ENCODE results near the gene SPG21. TPM values are rescaled to one million over a fixed set of nuclear protein-coding genes. Genes with fewer than 3 reads are reported as not detected.
"Not testable (repeated sequence)": the region's sequence is repeated elsewhere in the genome, so short reads cannot be mapped to it uniquely, and the experiment has no call there.

SPG21 gene
- total RNA-seq, 2 donors from 2014 or later, result 52.2 to 57.9 TPM

DNA sequence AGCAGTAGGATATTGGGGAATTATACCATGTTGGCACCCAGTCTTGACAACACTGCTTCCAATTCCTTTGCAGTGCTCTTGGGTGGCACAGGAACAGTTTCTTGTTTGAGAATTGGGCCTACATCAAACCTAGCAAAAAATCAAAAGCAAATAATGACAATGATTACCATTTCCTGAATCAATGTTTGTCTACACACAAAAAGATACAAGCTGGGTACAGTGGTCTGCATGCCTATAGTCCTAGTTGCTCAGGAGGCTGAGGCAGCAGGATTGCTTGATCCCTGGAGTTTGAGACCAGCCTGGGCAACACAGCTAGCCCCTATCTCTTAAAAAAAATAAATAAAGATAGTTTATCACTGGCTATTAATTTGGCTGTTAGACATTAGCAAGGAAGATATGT lies 31.8 kb upstream of the SPG21 start:
- Mint-ChIP-seq H3K27me3 (ENCODE audit: low read depth) (no peaks in the 10 kb centered on the region), H3K4me1 (ENCODE audit: low read depth) (no peaks in the 10 kb centered on the region), H3K36me3 (ENCODE audit: insufficient read depth in 2 of 2) (peaks cover 6 to 12% of the 10 kb centered on the region in 2 donors), H3K4me3 (no peak overlapping the region), H3K9me3 (no peaks in the 10 kb centered on the region), H3K27ac (no peak overlapping the region)
- no peak for ATAC-seq (replicated peaks in 1 of 2)
- no peak for DNase-seq

DNA sequence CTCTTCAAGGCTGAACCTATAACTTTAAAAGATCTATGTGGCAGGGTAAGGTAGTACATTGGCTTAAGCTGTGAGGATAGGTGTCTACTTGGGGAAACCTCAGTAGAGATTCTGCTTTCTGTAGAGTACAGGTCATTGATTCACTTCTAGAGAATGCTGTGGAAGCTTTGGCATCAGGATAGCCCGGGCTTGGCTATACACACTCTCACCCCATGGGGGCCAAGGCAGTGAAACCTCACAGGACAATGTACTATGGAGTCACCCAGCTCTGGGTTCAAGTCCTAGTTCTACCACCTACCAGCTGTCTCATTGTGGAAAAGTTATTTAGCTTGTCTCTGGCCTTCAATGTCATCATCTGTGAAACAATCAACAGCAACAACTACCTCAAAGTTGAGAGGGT lies 30.7 kb upstream of the SPG21 start:
- Mint-ChIP-seq H3K36me3 (ENCODE audit: insufficient read depth in 2 of 2) (peaks cover 6 to 16% of the 10 kb centered on the region in 2 donors), H3K4me1 (ENCODE audit: low read depth) (no peaks in the 10 kb centered on the region), H3K27ac (no peak overlapping the region)

DNA sequence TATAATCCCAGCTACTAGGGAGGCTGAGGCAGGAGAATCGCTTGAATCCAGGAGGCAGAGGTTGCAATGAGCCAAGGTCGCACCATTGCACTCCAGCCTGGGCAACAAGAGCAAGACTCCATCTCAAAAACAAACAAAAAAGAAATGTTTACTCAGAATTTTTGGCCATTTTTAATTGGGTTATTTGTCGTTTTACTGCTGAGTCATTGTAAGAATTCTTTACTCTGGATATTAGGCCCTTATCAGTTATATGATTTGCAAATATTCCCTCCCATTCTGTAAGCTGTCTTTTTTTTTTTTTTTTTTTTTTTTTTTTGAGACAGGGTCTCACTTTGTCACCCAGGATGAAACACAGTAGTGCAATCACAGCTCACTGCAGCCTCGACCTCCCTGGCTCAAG lies 21.5 kb upstream of the SPG21 start:
- not testable (repeated sequence) for H3K9me3 Mint-ChIP-seq; H3K4me3 Mint-ChIP-seq; ATAC-seq (replicated peaks in 1 of 2); H3K4me1 Mint-ChIP-seq (ENCODE audit: low read depth); DNase-seq; H3K27me3 Mint-ChIP-seq (ENCODE audit: low read depth); H3K27ac Mint-ChIP-seq
- peaks cover 7 to 31% of the 10 kb centered on the region in 2 donors for H3K36me3 Mint-ChIP-seq (ENCODE audit: insufficient read depth in 2 of 2)

More for the DNA sequence above, 30.7 kb upstream of the SPG21 start:
- no peak for DNase-seq
- Mint-ChIP-seq H3K27me3 (ENCODE audit: low read depth) (no peaks in the 10 kb centered on the region), H3K4me3 (no peak overlapping the region), H3K9me3 (no peaks in the 10 kb centered on the region)
- no peak for ATAC-seq (replicated peaks in 1 of 2)

DNA sequence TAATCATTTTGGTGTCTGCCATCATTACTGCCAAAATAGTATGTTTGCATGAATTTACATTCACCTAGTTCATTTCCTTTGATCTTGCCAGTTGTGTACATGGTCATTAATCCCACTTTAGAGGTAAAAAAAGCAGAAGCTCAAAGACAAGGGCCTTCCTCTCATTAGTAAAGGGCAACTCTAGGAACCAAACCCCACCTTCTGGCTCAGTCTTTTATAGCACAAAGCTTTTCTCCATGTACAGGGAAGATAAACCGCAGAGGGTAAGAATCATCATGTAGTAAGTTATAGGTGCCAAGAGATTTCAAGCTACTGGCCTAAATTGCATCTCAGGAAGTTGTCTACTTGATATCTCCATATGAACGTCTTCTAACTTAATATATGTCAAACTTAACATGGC lies 19.3 kb upstream of the SPG21 start:
- H3K27ac Mint-ChIP-seq, result peak overlapping the region; percentile 38
- H3K9me3 Mint-ChIP-seq, result peaks cover 0 to 4% of the 10 kb centered on the region in 2 donors
- ATAC-seq (replicated peaks in 1 of 2) (no peak), DNase-seq (no peak)
- H3K27me3 Mint-ChIP-seq (ENCODE audit: low read depth), result no peaks in the 10 kb centered on the region
- H3K4me1 Mint-ChIP-seq (ENCODE audit: low read depth), result no peaks in the 10 kb centered on the region
- H3K36me3 Mint-ChIP-seq (ENCODE audit: insufficient read depth in 2 of 2), result peaks cover 6 to 17% of the 10 kb centered on the region in 2 donors
- no peak overlapping the region for H3K4me3 Mint-ChIP-seq

DNA sequence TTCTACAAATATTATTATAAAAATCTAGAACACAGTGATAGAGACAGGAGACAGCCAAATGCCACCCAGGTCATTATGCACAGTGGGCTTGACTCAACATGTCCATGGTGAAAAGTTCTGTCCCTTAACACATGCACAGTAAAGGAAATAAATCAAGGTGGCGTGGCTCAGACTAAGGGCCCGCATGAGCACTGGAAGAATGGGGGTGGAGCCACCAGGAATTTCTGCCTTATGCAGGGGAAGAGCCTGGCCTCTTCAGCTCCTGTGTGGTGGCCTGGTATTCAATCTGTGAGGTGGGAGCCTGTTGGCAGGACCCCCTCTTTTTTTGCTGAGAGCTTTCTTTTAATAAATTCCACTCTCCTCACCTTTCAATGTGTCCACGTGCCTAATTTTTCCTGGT lies 17.2 kb upstream of the SPG21 start:
- peaks cover 1 to 5% of the 10 kb centered on the region in 2 donors for H3K36me3 Mint-ChIP-seq (ENCODE audit: insufficient read depth in 2 of 2)
- ATAC-seq (replicated peaks in 1 of 2) (no peak), DNase-seq (no peak)
- no peaks in the 10 kb centered on the region for H3K27me3 Mint-ChIP-seq (ENCODE audit: low read depth)
- no peak overlapping the region for H3K27ac Mint-ChIP-seq
- no peak overlapping the region for H3K4me3 Mint-ChIP-seq
- H3K4me1 Mint-ChIP-seq (ENCODE audit: low read depth), result no peaks in the 10 kb centered on the region
- no peaks in the 10 kb centered on the region for H3K9me3 Mint-ChIP-seq

DNA sequence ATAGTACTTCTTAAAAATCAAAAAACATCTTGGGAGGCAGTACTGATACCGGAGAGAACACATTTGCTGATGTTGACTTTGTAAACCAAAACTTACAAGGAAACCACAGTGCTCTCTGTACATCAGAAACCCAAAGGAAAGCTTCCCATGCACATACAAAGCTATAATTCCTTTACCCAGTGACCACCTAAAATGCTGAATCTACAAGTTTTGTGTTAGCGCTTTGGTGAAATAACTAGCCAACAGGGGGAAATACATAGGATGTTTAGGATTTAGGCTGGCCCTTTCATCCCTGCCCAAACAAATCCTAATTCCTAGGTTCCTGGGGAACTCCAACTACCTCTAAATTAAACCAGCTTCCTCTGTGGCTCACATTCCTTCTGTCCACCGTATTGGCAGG lies 15.3 kb upstream of the SPG21 start:
- H3K36me3 Mint-ChIP-seq (ENCODE audit: insufficient read depth in 2 of 2), result peaks cover 1 to 2% of the 10 kb centered on the region in 2 donors
- no peaks in the 10 kb centered on the region for H3K27me3 Mint-ChIP-seq (ENCODE audit: low read depth)
- no peaks in the 10 kb centered on the region for H3K9me3 Mint-ChIP-seq
- no peak overlapping the region for H3K4me3 Mint-ChIP-seq
- DNase-seq (no peak), ATAC-seq (replicated peaks in 1 of 2) (no peak)
- H3K27ac Mint-ChIP-seq, result no peak overlapping the region
- H3K4me1 Mint-ChIP-seq (ENCODE audit: low read depth), result no peaks in the 10 kb centered on the region

DNA sequence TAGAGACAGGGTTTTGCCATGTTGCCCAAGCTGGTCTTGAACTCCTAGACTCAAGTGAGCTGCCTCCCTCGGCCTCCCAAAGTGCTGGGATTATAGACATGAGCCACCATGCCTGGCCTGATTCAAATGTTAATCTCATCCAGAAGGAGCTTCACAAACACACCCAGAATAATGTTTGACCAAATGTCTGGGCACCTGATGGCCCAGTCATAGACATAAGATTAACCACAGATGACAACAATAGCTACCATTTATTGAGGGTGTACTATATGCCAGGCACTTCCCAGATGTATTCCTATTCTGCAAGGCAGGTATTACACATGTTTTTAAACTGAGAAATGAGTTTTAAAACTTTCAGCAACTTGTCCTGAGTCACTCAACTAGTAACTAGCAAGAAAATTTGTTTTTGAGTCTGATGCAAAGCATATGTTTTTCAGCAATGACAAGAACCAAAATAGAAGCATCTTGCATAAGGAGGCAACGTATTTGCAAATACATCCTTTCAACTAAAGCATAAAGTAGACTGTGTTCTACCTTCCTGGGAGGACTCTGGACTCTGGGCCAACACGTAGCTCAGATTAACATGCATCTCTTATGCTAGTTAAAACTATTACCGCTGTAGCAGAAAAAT lies 8.1 kb upstream of the SPG21 start:
- Mint-ChIP-seq H3K4me1 (ENCODE audit: low read depth) (peaks cover 3% of the 10 kb centered on the region), H3K9me3 (no peaks in the 10 kb centered on the region), H3K36me3 (ENCODE audit: insufficient read depth in 2 of 2) (no peaks in the 10 kb centered on the region), H3K27ac (no peak overlapping the region), H3K27me3 (ENCODE audit: low read depth) (no peaks in the 10 kb centered on the region), H3K4me3 (no peak overlapping the region)
- DNase-seq (no peak), ATAC-seq (replicated peaks in 1 of 2) (no peak)

DNA sequence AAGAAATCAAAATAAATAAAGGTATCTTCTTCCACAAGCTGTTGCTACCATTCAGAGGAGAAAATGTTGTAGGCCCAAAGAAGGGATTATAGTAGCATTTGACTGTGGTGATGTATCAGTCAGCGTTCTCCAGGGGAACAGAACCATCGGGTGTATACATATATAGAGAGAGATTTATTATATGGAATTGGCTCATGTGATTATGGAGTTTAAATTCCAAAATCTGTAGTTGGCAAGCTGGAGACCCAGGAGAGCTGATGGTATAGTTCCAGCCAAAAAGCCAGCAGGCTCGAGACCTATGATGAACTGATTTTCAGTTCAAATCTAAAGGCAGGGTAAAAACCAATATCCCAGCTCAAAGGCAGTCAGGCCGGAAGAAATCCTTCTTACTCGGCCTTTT lies 7.4 kb upstream of the SPG21 start:
- no peak for ATAC-seq (replicated peaks in 1 of 2)
- H3K4me3 Mint-ChIP-seq, result no peak overlapping the region
- no peak for DNase-seq
- H3K9me3 Mint-ChIP-seq, result no peaks in the 10 kb centered on the region
- no peak overlapping the region for H3K27ac Mint-ChIP-seq
- peaks cover 6% of the 10 kb centered on the region for H3K4me1 Mint-ChIP-seq (ENCODE audit: low read depth)
- no peaks in the 10 kb centered on the region for H3K27me3 Mint-ChIP-seq (ENCODE audit: low read depth)
- H3K36me3 Mint-ChIP-seq (ENCODE audit: insufficient read depth in 2 of 2), result no peaks in the 10 kb centered on the region

DNA sequence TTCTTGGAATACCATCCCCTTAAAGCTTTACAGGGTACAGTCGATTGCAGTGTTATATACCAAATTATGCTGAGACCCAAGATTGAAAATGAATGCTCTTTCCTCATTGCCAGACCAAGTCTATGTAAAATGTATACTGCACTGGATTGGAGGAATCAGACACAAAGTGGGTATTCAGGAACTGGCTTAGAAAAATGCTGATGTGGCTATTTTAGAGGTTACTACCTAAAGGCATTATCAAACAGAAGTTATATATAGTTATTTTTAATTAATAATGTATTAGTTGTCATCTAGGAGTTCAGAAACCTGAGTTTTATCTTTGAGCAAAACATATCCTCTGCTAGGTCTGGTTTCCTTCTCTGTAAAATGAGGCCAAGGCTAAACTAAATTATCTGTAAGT lies 3.6 kb upstream of the SPG21 start:
- no peak for ATAC-seq (replicated peaks in 1 of 2)
- peak overlapping the region; percentile 26 for H3K27ac Mint-ChIP-seq

DNA sequence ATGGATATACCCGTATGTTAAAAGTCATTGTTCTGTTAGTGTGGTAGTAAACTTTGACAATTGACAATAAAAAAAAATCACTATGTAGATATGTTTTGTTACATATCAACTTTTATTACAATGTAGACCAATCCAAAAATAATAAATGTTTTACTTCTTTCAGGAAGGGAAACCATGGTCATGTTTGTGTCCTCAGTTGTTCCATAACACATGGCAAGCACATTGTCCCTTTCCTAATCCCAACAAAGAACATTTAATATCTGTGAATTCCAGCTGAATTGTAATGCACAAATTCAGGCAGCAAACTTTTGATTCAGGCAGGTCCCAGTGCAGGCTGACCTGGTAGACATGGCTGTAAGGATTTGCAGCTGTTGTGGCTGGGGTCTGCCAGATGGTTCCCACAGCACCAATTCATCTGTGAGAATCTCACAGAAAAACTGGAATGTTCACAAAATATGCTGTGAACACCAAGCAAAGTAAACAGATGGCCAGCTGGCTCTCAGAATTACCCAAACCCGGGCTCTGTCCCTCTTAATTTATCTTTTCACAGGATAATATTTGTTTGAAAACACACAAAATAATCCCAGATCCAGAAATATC lies 1.9 kb upstream of the SPG21 start:
- peak overlapping the region in 1 of 2 donors; percentile 60 for H3K4me3 Mint-ChIP-seq
- DNase-seq (no peak), ATAC-seq (replicated peaks in 1 of 2) (no peak)
- H3K9me3 Mint-ChIP-seq, result no peaks in the 10 kb centered on the region
- peak overlapping the region; percentile 70 for H3K27ac Mint-ChIP-seq
- H3K27me3 Mint-ChIP-seq (ENCODE audit: low read depth), result no peaks in the 10 kb centered on the region
- H3K4me1 Mint-ChIP-seq (ENCODE audit: low read depth), result peaks cover 43% of the 10 kb centered on the region
- peaks cover 3 to 5% of the 10 kb centered on the region in 2 donors for H3K36me3 Mint-ChIP-seq (ENCODE audit: insufficient read depth in 2 of 2)

More for the DNA sequence above, 3.6 kb upstream of the SPG21 start:
- H3K27me3 Mint-ChIP-seq (ENCODE audit: low read depth), result no peaks in the 10 kb centered on the region
- peaks cover 3 to 5% of the 10 kb centered on the region in 2 donors for H3K36me3 Mint-ChIP-seq (ENCODE audit: insufficient read depth in 2 of 2)
- peaks cover 28% of the 10 kb centered on the region for H3K4me1 Mint-ChIP-seq (ENCODE audit: low read depth)
- peak overlapping the region in 1 of 2 donors; percentile 7 for H3K4me3 Mint-ChIP-seq
- no peak for DNase-seq
- no peaks in the 10 kb centered on the region for H3K9me3 Mint-ChIP-seq

DNA sequence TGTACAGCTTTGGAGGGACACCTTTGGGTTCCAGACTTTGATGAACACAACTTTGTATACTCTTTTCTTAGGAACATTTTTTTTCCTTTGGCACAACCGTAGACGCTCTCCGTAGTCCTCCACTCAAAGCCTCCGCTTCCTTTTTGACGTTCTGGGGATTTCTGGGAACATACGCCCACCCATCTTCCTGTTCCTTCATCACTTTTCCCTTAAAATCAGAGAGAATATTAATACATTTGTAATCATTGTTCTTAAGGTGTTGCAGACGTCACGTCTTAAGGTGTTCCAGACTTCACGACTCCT lies 405 bp upstream of the SPG21 start:
- ATAC-seq (replicated peaks in 1 of 2), result no peak
- Mint-ChIP-seq H3K4me1 (ENCODE audit: low read depth) (peaks cover 54% of the 10 kb centered on the region), H3K9me3 (no peaks in the 10 kb centered on the region), H3K36me3 (ENCODE audit: insufficient read depth in 2 of 2) (peaks cover 3 to 5% of the 10 kb centered on the region in 2 donors), H3K27ac (peak overlapping the region; percentile 99), H3K27me3 (ENCODE audit: low read depth) (no peaks in the 10 kb centered on the region), H3K4me3 (peak overlapping the region; percentile 99 to 100)
- no peak for DNase-seq

DNA sequence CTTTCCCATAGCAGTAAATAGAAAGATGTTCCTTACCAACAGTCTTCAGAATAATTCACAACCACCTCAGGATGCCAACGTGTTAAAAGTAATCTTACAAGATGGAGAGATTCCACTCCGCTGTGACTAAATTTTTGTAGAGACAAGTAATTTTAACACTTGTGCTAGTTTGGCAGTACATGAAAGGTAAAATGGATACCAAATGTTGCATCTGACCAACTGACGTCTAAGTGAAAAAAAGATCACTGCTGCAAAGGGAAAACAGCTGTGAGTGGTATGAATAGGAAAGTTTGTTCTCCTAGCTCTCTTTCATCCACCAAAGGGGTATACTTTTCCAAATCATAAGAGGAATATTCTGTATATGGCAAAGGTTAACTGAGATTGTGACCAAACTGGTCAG lies 2.6 kb downstream of the SPG21 start:
- H3K4me1 Mint-ChIP-seq (ENCODE audit: low read depth), result peaks cover 55% of the 10 kb centered on the region
- ATAC-seq (replicated peaks in 1 of 2), result no peak
- peaks cover 3 to 5% of the 10 kb centered on the region in 2 donors for H3K36me3 Mint-ChIP-seq (ENCODE audit: insufficient read depth in 2 of 2)
- H3K4me3 Mint-ChIP-seq, result peak overlapping the region in 1 of 2 donors; percentile 13
- H3K27me3 Mint-ChIP-seq (ENCODE audit: low read depth), result no peaks in the 10 kb centered on the region
- H3K27ac Mint-ChIP-seq, result no peak overlapping the region
- no peak for DNase-seq
- H3K9me3 Mint-ChIP-seq, result no peaks in the 10 kb centered on the region

DNA sequence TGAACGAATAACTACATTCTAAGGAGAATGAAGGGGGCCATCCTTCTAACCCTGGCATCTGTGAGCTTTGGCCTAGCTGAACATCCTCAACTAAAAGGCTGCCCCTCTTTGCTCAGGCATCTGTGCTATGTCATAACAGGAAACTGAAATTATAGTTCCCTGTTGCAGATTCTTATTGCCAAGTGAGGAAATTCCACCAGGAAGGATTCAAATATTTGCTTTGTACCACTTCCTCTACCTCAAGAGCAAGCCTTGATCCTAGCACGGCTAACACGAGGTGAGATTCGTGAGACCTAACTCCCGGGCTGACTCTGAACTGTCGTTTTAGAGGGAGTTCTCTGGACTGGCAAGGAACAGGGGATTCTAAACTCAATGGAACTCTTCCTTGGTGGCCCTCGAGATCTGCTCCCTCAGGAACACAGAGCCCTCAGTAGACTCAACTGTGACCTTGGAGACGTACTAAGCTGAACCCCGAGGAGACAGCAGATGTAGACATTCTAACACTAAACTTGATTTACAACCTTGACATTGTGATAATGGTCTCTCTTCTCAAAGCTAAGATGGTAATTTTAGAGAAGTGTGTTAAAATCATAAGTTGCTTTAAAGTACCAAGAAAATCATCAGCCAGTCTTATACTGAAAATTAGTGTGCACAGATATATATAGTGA lies 4.2 kb downstream of the SPG21 start:
- Mint-ChIP-seq H3K9me3 (no peaks in the 10 kb centered on the region), H3K36me3 (ENCODE audit: insufficient read depth in 2 of 2) (peaks cover 3 to 5% of the 10 kb centered on the region in 2 donors), H3K4me3 (no peak overlapping the region), H3K4me1 (ENCODE audit: low read depth) (peaks cover 51% of the 10 kb centered on the region), H3K27me3 (ENCODE audit: low read depth) (no peaks in the 10 kb centered on the region), H3K27ac (peak overlapping the region; percentile 10)
- ATAC-seq (replicated peaks in 1 of 2), result no peak
- no peak for DNase-seq

Data from activated T-cell treated with anti-CD3 and anti-CD28 coated beads, Interleukin-2, amount 50 U/mL, for 72 hours (primary cell).